Uterus (tissue), 4 donors: Measurements from ENCODE around the gene ABCA13. TPM values are rescaled to one million over a fixed set of nuclear protein-coding genes. Genes with fewer than 3 reads are reported as not detected.

Experiments
- DNase-seq, 2 donors: peaks; one replicate each; pipeline ENCODE4 v3.0.0-alpha.2; 2019 to 2020
- H3K27ac ChIP-seq, 2 donors: fragments of 200-600 bp; sonication (generic); 1 replicate in 1 of 2; 2 replicates in 1 of 2; pipeline ENCODE4 v1.5.1; 2016 to 2018
- H3K27me3 ChIP-seq, 2 donors: fragments of 200-600 bp; sonication (generic); one replicate each; pipeline ENCODE4 v1.5.1; 2018 to 2019; ENCODE audit warnings: control low read depth in 1 of 2
- H3K36me3 ChIP-seq, 2 donors: fragments of 200-600 bp; sonication (generic); one replicate each; pipeline ENCODE4 v1.5.1; 2019; ENCODE audit warnings: control low read depth in 1 of 2
- H3K4me1 ChIP-seq, 2 donors: fragments of 200-600 bp; sonication (generic); one replicate each; pipeline ENCODE4 v1.5.1; 2018 to 2019; ENCODE audit warnings: control low read depth in 1 of 2
- H3K4me3 ChIP-seq, 2 donors: fragments of 200-600 bp; sonication (generic); 1 replicate in 1 of 2; 2 replicates in 1 of 2; pipeline ENCODE4 v1.5.1; 2018 to 2019; ENCODE audit warnings: mild to moderate bottlenecking in 1 of 2
- H3K9me3 ChIP-seq, 2 donors: fragments of 200-600 bp; sonication (generic); one replicate each; pipeline ENCODE4 v1.5.1; 2019; ENCODE audit warnings: control low read depth in 1 of 2
- POLR2A ChIP-seq, 2 donors: fragments of 450-650 bp; IDR thresholded peaks; one replicate each; pipeline ENCODE4 v1.6.1; 2016; ENCODE audit warnings: antibody characterized with exemption in 2 of 2, mild to moderate bottlenecking in 1 of 2, moderate library complexity in 1 of 2
- intact Hi-C: fragments of 100-400 bp; cut with DNase I; formaldehyde crosslinking; loops from one replicate; pipeline ENCODE4 v1.15.1; 2023; ENCODE audit warnings: low total_unique reads
- total RNA-seq, 4 donors: library from RNA; depleted of rRNA in 3 of 4; stranded (reverse); fragments of >200 nt in 3 of 4; gene quantifications; one replicate each; pipeline versions ENCODE4 v1.1.0 to v1.2.4, GENCODE V29; 2014 to 2023
- TF ChIP-seq, protein P1 (sequence below), 4 experiments: fragments of 200-600 bp in 2 of 4; fragments of 450-650 bp in 2 of 4; sonication (generic) in 2 of 4; IDR thresholded peaks; one replicate each; pipeline ENCODE4 v1.5.1; 2016 to 2019; ENCODE audit warnings: antibody characterized with exemption in 4 of 4, mild to moderate bottlenecking in 2 of 4, moderate library complexity in 1 of 4
- donor health status: DM: yes; HTN: yes; CAD: no.

Gene ABCA13
- total RNA-seq, 4 donors from 2014 or later: 0.12 to 1.0 (median 0.26) TPM; not detected in 1

- H3K27ac ChIP-seq: no peak overlapping the region
- H3K4me1 ChIP-seq: no peaks in the 10 kb centered on the region
- no peaks in the 10 kb centered on the region for H3K36me3 ChIP-seq
- H3K27me3 ChIP-seq: no peaks in the 10 kb centered on the region
- no peak for DNase-seq
- intact Hi-C loops: no loop called here
- H3K9me3 ChIP-seq: no peaks in the 10 kb centered on the region
- H3K4me3 ChIP-seq: no peak overlapping the region
- TF ChIP-seq, protein P1, sequence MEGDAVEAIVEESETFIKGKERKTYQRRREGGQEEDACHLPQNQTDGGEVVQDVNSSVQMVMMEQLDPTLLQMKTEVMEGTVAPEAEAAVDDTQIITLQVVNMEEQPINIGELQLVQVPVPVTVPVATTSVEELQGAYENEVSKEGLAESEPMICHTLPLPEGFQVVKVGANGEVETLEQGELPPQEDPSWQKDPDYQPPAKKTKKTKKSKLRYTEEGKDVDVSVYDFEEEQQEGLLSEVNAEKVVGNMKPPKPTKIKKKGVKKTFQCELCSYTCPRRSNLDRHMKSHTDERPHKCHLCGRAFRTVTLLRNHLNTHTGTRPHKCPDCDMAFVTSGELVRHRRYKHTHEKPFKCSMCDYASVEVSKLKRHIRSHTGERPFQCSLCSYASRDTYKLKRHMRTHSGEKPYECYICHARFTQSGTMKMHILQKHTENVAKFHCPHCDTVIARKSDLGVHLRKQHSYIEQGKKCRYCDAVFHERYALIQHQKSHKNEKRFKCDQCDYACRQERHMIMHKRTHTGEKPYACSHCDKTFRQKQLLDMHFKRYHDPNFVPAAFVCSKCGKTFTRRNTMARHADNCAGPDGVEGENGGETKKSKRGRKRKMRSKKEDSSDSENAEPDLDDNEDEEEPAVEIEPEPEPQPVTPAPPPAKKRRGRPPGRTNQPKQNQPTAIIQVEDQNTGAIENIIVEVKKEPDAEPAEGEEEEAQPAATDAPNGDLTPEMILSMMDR (IDR thresholded peaks at IDR 0.05): no peak
- no peak for TF ChIP-seq POLR2A (IDR thresholded peaks at IDR 0.05)
Observed at GRCh38 chr7:48279420-48279819, 108.2 kb downstream of the ABCA13 start.

GRCh38 chr7:48280100-48280499 lies 108.8 kb downstream of the ABCA13 start:
- no peak for TF ChIP-seq POLR2A (IDR thresholded peaks at IDR 0.05)
- TF ChIP-seq, protein P1 (IDR thresholded peaks at IDR 0.05): no peak

DNA sequence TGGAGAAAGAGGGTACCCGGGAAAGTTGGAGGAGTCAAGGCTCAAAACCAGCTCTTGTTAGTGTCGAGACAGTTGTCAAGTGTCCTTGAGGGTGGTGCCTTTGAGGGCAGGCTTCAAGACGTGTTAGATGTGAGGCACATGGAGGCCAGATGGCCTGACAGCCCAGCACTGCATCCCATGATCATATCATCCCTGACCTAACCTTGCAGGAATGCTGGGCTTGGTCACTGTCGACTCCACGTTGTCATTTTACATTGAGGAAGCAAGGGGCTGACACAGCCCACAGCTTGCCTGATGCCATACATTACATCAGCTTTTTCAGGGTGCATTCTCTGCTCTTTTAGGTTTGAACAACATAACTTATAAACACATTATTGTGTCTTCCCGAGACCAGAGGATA lies 114.1 kb downstream of the ABCA13 start:
- TF ChIP-seq, protein P1 (IDR thresholded peaks at IDR 0.05): no peak
- no peak for TF ChIP-seq POLR2A (IDR thresholded peaks at IDR 0.05)
- Histone ChIP-seq H3K27me3 (no peaks in the 10 kb centered on the region), H3K36me3 (no peaks in the 10 kb centered on the region), H3K9me3 (no peaks in the 10 kb centered on the region), H3K4me3 (no peak overlapping the region), H3K27ac (no peak overlapping the region), H3K4me1 (no peaks in the 10 kb centered on the region)
- no peak for DNase-seq
- intact Hi-C loops: no loop called here

More at GRCh38 chr7:48280100-48280499, 108.8 kb downstream of the ABCA13 start:
- Histone ChIP-seq H3K4me3 (no peak overlapping the region), H3K36me3 (no peaks in the 10 kb centered on the region), H3K27ac (no peak overlapping the region), H3K4me1 (no peaks in the 10 kb centered on the region), H3K9me3 (no peaks in the 10 kb centered on the region), H3K27me3 (no peaks in the 10 kb centered on the region)
- no peak for DNase-seq
- intact Hi-C loops: no loop called here

- Histone ChIP-seq H3K27me3 (no peaks in the 10 kb centered on the region), H3K36me3 (no peaks in the 10 kb centered on the region), H3K4me3 (no peak overlapping the region), H3K27ac (no peak overlapping the region), H3K4me1 (no peaks in the 10 kb centered on the region), H3K9me3 (no peaks in the 10 kb centered on the region)
- no peak for DNase-seq
- TF ChIP-seq, protein P1 (IDR thresholded peaks at IDR 0.05): no peak
- TF ChIP-seq POLR2A (IDR thresholded peaks at IDR 0.05): no peak
- intact Hi-C loops: no loop called here
Observed at GRCh38 chr7:48286836-48287235, 115.6 kb downstream of the ABCA13 start.

DNA sequence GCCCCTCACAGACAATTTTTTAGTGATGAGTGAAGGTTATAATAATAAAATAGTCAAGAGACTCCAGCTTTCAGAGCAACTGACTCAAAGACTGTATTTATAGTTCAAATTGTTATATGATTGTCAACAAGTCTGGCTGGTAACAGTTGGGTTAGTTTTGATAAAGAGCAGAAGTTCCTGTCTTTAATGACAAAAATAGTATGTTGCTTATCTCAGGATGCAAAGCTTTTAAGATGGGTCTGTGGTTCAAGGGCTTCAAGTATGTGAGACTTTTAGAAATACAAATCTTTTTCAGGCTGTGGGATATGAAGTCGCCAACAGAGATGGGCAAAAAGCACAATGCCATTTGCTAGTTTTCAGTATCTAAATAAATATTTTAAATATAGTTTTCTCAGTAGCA lies 118.4 kb downstream of the ABCA13 start:
- Histone ChIP-seq H3K4me3 (no peak overlapping the region), H3K9me3 (no peaks in the 10 kb centered on the region), H3K27me3 (no peaks in the 10 kb centered on the region), H3K27ac (no peak overlapping the region), H3K4me1 (no peaks in the 10 kb centered on the region), H3K36me3 (no peaks in the 10 kb centered on the region)
- TF ChIP-seq, protein P1 (IDR thresholded peaks at IDR 0.05): no peak
- TF ChIP-seq POLR2A (IDR thresholded peaks at IDR 0.05): no peak
- no peak for DNase-seq
- intact Hi-C loops: no loop called here
